Measurements from ENCODE around the gene SYP. TPM values are rescaled to one million over a fixed set of nuclear protein-coding genes. Genes with fewer than 3 reads are reported as not detected.

The SYP gene
- total RNA-seq, 1 experiment from 2014 or later: 7.0 TPM

DNA sequence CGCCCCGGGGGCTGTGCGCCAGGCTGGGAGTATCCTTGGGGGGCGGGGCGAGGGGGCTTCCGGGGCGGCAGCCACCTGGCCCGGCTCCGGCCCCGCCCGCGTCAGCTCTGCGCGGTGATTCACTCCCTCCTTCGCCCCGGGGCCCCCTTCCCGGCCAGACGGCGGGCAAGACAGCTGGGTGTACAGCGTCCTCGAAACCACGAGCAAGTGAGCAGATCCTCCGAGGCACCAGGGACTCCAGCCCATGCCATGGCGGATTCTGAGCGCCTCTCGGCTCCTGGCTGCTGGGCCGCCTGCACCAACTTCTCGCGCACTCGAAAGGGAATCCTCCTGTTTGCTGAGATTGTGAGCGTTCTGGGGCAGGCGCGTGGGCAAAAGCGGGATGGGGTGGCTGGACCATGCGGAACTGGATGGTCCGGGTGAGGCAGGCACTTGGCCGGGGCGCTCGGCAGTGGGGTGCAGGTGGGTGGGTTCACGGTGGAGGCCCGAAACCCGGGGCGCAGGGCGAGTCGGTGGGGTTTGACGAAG, 28.2 kb downstream of the SYP start, which contains the start of gene PLP2:
TSS of gene PLP2 (plus strand) at position 147 of the 528 bp plus-strand sequence. CDS start at position 250, 103 bp downstream.
- POLR2A ChIA-PET: interaction anchor here (1.2 kb wide), 1 partner anchor 29 kb away, joined by 4 read pairs; no protein-coding TSS in a partner anchor
- peaks cover 48% of the 10 kb centered on the region for H3K27me3 Mint-ChIP-seq (ENCODE audit: low read depth)
- CTCF ChIA-PET: interaction anchor here (0.9 to 1.8 kb wide), 3 partner anchors 13 to 21 kb away, joined by 3 to 6 read pairs (median 3); no protein-coding TSS in a partner anchor

More for the DNA sequence above, 28.2 kb downstream of the SYP start, which contains the start of gene PLP2:
- Mint-ChIP-seq H3K4me3 (peak within 1 kb of the TSS; percentile 72), H3K9me3 (no peaks in the 10 kb centered on the region), H3K4me1 (peaks cover 26% of the 10 kb centered on the region), H3K27ac (no peak within 1 kb of the TSS), H3K36me3 (peaks cover 11% of the 10 kb centered on the region)
- no peak for DNase-seq (ENCODE audit: low spot score)
- TF ChIP-seq, protein P1, sequence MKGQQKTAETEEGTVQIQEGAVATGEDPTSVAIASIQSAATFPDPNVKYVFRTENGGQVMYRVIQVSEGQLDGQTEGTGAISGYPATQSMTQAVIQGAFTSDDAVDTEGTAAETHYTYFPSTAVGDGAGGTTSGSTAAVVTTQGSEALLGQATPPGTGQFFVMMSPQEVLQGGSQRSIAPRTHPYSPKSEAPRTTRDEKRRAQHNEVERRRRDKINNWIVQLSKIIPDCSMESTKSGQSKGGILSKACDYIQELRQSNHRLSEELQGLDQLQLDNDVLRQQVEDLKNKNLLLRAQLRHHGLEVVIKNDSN (CRISPR knock-in tag; IDR thresholded peaks at IDR 0.05): no peak
- TF ChIP-seq ZNF416 (CRISPR knock-in tag; IDR thresholded peaks at IDR 0.05): no peak
- TF ChIP-seq, protein P2, sequence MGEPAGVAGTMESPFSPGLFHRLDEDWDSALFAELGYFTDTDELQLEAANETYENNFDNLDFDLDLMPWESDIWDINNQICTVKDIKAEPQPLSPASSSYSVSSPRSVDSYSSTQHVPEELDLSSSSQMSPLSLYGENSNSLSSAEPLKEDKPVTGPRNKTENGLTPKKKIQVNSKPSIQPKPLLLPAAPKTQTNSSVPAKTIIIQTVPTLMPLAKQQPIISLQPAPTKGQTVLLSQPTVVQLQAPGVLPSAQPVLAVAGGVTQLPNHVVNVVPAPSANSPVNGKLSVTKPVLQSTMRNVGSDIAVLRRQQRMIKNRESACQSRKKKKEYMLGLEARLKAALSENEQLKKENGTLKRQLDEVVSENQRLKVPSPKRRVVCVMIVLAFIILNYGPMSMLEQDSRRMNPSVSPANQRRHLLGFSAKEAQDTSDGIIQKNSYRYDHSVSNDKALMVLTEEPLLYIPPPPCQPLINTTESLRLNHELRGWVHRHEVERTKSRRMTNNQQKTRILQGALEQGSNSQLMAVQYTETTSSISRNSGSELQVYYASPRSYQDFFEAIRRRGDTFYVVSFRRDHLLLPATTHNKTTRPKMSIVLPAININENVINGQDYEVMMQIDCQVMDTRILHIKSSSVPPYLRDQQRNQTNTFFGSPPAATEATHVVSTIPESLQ (CRISPR knock-in tag; IDR thresholded peaks at IDR 0.05): no peak
- no peak for TF ChIP-seq NR1H2 (CRISPR knock-in tag; IDR thresholded peaks at IDR 0.05)
- TF ChIP-seq GABPB1 (CRISPR knock-in tag; IDR thresholded peaks at IDR 0.05): no peak
- TF ChIP-seq ZNF425 (CRISPR knock-in tag; conservative IDR thresholded peaks at IDR 0.05): no peak
- TF ChIP-seq ZNF317 (CRISPR knock-in tag; IDR thresholded peaks at IDR 0.05; ENCODE audit: borderline replicate concordance, low read depth): no peak
- TF ChIP-seq, protein P3, sequence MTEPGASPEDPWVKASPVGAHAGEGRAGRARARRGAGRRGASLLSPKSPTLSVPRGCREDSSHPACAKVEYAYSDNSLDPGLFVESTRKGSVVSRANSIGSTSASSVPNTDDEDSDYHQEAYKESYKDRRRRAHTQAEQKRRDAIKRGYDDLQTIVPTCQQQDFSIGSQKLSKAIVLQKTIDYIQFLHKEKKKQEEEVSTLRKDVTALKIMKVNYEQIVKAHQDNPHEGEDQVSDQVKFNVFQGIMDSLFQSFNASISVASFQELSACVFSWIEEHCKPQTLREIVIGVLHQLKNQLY (CRISPR knock-in tag; IDR thresholded peaks at IDR 0.05): no peak
- no peak for TF ChIP-seq ZNF532 (CRISPR knock-in tag; IDR thresholded peaks at IDR 0.05; ENCODE audit: borderline replicate concordance)
- no peak for TF ChIP-seq ATF1 (CRISPR knock-in tag; IDR thresholded peaks at IDR 0.05)
- no peak for TF ChIP-seq NFYB (CRISPR knock-in tag; conservative IDR thresholded peaks at IDR 0.05; ENCODE audit: low read depth)
- no peak for TF ChIP-seq NR3C1 (CRISPR knock-in tag; conservative IDR thresholded peaks at IDR 0.05; ENCODE audit: low read depth)
- peak; percentile 30 for ATAC-seq
